GM21529 (cell line): ENCODE results near the gene BEST4.
"Not testable (repeated sequence)": the region's sequence is repeated elsewhere in the genome, so short reads cannot be mapped to it uniquely, and the experiment has no call there.

Experiments
- ATAC-seq: cut with Tn5 transposase; IDR thresholded peaks from one replicate; pipeline ENCODE4 v1.9.1; 2021; ENCODE audit not compliant: unreplicated experiment

BEST4 gene

DNA sequence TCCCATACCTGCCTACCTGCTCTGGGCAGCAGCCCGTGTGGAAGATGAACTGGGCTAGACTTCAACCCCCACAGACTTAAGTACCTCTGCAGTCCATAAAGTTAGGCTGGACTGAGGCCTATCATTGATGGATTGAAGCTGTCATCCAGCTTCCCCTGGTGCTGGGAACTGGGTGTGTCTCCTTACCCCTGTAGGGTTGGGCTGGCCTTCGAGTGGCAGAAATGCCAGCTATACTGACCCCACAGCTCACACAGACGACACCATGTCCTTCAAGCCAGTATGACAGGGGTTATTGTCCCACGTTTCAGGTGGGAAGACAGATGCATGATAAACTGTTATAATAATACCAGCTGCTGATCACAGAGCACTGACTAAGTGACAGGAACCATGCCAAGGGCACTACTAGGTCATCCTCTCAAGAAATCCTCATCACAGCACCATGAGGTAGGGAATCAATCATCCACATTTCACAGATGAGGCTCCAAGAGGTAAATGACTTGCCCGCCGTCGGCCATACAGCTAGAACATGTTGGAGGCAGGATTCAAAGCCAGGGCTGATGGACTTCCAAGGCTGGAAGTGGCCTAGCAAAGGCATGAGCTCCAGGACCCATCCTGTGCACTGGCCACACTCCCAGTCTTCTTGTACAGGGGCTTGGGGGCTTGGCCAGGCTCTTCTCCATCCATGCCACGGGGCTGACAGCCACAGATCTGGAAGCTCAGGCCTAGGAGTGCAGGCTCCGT is at the start of gene BEST4:
BEST4 (minus strand) TSS at position 51 of the 741 bp plus-strand sequence. CDS start 465 bp downstream, outside the sequence.
- no peak for ATAC-seq

DNA sequence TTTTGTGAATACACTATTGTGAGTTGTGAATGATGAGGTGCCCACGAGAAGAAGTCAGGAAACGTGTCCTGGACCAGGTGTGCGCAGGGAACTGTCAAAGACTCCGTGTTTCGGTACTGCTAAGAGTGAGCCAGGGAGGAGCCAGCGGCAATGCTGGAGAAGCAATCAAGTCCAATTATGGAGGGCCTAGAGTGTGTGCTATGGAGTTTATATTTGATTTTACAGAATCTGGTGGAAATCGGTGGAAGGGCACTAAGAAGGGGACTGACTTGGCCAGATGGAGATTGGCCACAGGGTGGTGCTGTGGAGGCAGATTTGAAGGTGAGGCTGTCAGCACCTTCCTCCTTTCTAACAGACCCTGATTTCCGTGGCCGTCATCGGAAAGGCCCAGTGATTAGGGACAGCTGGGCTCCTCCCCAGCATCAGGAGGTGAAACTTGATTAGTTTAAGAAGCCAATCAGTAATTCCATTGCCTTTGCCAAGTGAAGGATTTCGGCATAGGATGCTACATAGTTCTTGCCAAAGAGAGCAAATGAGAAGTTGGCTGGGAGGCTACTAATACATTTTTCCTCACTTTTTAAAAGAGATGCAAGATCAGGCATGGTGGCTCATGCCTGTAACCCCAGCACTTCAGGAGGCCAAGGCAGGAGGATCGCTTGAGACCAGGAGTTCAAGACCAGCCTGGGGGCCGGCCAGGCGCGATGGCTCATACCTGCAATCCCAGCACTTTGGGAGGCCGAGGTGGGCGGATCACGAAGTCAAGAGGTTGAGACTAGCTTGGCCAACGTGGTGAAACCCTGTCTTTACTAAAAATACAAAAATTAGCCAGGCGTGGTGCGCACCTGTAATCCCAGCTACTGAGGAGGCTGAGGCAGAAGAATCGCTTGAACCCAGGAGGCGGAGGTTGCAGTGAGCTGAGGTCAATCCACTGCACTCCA is 48.0 kb upstream of the BEST4 start:
- ATAC-seq: peak; percentile 72

DNA sequence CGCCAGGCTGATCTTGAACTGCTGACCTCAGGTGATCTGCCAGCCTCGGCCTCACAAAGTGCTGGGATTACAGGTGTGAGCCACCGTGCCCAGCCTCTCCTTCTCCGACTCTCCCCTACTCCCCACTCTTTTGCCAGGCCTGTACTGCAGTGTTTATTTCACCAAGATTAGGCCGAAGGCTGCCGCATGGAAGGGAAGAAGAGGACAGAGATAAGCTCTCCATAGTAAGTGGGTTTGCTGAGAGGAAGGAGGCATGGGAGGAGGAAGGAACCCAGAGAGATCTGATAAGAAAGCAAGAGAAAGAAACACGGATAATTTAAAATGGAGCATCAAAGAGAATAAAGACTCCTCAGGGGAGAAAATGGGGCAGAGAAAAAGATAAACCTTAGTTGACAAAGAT is 46.4 kb upstream of the BEST4 start:
- ATAC-seq: no peak

DNA sequence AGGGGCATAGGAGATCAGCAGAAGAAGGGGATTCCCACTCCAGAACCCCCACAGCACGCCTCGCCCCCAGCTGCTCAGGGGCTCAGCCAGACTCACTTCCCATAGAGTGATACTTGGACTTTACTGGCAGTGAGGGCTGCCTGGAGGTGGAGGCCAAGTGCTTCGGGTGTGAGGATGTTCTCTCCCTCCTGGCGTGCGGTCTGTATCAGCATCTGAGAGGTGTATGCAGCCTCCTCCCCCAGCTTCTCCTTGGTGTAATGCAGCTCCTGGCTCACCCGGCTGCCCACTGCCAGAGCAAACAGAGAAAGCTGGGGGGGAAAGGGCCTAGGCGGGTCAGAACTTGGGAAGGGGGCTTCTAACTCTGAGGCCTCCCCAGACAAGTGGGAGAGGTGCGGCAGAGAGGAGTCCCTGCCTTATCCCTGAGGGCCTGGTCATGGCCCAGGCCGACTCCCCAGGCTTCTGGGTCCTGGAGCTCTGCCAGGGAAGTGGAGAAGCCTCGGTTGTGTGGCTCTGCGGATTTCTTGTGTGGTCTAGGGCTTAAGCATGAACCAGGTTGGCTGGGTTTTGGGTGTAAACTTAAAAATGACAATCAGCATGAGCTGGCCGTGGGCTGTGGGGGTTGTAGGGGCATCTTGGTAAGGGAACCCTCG is 44.2 kb upstream of the BEST4 start:
- ATAC-seq: no peak

DNA sequence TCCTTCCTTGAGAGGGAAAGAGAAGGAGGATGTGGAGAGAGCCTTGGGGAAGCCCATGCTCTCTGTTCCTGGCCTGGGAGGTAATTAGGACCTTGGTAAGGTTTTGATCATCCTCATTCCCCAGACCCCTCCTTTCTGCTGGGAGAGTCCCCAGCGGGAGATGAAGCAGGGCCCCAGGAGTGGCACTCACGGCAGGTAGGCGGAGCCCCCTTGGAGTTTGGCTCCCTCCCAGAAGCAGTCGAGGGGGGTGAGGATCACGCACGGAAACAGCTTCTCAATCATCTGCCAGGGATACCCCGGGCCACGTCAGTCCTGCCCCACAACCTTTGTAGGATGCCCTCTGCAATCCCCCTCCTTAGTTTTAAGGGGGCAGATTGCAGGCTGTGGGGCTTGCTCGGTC is 43.5 kb upstream of the BEST4 start:
- no peak for ATAC-seq

DNA sequence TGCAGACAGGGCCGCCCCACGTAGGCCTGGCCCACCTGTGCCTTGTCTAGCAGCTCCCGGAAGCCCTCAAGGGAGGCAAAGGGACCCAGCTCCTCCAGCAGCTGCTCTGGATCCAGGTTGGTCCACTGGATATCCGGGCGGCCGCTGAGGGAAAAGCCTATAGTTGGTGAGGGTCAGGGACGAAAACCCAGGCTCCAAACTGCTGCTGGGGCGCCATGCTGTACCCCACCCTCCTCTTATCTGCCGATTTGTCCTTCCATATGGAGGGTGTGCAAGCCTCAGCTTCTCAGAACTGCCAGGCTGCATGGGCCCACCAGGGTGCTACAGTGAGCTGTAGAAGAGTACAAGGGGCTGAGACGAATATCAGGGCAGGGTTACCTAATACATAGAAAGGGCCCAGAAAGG is 42.9 kb upstream of the BEST4 start:
- no peak for ATAC-seq

DNA sequence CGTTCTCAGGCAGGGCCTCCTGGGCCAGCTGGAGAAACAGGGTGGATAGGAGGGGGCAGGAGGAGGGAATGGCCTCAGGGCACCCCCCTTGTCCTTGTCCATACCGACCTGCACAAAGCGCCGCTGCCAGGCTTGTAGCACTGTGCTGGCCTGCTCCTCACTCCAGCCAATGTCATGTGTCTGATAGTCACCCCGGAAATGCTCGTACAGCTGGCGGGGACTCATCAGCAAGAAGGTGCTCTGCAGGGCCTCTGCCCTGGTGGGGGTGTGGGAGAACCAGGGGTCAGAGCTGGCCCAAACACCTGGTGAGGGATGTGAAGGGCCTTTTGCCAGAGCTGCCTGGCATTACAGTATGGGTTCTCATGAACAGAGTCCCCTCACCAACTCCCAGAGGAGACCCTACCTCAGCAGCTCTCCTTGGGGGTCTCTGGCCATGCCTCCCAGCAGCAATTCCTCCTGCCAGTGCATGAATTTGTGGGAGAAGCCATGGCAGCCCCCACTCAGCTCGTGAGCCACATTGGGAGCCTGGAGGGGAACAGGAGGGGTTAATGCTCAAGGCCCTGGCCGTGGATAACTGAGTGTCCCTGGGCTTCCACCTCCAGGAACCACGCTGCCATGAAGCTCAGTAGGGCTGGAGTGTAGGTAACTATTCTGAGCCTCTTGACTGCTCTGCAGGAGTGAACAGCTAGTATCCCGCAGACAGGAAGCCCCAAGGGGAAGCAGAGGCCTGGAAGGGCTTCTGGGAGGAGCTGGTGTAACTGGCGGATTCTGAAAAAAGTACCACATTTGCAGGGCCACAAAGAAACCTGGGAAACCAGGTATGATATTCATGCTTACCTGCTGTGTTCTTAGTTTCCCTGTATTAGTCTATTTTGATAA is 41.8 kb upstream of the BEST4 start:
- no peak for ATAC-seq

DNA sequence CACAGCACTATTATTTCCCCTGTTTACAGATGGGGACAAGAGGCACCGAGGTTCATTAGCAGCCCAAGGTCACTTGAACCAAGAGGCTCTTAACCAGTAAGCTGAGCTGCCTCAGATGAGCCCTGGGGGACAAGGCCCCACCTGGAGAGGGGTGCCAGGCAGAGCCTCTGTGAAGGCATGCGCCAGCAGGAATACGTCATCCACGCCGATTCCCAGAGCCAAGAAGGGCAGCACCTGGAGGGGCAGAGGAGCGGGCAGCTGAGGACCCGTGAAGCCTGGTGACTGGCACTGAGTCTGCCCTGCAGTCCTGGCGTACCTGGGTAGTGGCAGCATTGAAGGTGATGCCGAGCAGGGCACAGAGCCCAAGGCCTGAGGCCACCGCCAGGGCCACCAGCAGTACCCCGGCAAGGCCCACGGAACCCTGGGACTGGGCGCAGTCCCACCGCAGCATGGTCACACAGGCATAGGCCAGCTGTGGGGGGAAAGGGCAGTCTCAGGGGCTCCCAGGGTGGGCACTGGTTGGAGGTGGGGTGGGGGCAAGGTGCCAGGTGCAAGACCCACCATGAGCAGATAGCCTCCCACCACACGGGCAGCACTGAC is 41.0 kb upstream of the BEST4 start:
- ATAC-seq: no peak

DNA sequence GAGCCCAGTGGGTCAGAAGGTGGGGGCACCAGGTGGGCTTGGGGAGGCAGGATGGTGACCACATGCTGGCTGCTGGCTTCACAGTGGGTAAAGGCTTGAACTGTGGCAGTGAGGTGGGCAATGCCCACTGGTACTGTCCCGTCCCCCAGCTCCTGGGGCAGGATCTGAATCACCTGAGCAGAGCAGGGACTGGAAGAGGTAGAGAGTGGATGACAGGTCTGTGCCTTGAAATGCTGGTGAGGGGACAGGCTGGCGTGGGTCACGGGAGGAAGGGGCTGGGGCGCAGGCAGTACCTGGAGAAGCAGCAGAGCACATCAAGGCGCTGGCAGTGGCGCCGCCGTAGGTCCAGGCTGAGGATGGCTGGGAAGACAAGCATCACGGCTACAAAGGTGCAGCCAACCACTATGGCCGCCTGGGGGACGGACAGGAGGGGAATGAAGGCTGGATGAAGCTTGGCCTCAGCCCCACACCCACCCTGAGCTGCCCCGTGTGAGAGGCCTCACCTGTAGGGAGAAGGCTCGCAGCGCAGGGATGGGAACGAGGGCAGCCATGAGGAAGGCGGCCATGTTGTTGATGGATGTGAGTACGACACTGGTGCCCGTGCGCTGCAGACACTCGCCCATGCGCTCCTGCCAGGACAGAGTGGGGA is 40.2 kb upstream of the BEST4 start:
- ATAC-seq: no peak

DNA sequence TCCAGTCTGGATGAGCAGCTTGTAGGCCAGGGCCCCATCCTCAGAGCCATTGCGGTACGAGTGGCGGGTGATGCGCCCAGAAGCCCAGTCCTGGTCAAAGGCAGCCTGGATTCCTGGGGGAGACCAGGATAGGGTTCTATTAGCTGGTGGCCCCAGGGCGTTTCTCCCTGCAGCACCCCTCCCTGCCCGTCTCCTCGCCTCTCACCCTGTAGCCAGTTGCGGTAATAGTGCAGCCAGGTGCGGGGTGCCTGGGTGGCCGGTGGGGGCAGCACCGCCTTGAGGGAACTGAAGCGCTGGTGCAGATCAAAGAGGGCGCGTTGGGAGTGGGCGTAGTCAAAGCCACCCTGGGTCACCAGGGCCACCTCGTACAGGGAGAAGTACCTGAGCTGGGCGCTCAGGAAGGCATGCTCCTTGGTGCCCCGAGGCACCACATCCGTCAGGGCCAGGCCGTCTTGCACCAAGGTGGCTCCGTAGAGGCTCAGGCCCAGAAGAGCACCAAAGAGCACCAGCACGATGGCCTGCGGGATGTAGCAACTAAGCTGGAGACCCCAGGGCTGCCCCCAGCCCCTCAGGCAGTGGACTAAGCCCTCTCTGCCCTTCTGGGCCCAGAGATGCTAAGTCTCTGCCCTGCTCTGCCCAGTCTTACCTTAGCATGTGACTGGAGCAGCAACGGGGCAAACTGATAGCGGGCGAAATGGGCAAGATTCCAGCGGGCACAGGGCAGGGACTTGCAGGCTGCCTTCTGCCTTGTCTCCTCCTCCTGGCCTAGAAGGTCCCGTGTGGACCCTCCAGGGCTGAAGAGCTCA is 39.4 kb upstream of the BEST4 start:
- ATAC-seq: no peak

DNA sequence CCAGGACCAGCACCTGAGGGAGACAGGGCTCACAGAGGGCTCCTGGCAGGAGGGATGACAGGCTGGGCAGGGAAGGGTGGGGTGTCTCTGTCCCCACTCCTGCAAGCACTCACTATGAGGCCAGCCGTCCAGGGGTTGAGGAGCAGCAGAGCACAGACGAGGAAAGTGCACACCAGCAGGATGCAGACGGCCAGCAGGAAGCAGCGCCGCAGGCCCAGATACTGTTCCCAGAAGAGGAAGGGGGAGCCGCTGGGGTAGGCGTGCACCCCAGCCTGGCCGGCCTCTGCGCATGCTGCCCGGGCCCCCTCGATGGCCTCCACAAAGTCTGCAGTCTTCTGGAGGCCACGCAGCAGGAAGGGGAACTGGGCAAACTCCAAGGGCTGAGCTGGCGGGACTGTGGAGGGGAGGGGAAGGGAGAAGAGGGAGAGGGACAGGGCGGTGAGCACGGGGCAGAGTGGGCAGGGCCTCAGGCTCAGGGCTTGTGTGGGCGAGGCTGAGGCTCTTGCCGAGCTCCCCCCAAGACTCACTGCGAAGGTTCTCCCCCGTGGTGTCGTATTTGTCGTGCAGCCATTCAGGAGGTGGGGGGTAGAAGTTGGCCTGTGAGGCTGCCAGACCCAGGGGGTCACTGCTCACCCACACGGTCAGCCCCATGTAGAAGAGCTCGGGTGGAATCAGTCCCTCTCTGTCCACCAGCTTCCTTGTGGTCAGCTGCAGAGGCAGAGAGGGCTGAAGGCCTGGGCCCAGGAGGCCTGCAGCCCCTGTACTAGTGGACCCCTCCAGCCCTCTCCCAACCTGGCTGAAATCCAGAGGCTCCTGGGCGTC is 38.6 kb upstream of the BEST4 start:
- ATAC-seq: no peak

DNA sequence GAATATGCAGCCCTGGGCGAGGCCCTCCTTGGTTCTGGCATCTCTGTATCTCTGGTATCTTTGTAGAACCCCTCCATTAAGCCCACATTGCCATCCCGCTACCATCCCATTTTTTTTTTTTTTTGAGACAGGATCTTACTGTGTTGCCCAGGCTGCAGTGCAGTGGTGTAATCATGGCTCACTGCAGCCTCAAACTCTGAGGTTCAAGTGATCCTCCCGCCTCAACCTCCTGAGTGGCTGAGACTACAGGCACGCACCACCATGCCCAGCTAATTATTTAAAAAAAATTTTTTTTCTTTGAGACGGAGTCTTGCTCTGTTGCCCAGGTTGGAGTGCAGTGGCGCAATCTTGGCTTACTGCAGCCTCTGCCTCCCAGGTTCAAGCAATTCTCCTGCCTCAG is 36.4 kb upstream of the BEST4 start:
- not testable (repeated sequence) for ATAC-seq

DNA sequence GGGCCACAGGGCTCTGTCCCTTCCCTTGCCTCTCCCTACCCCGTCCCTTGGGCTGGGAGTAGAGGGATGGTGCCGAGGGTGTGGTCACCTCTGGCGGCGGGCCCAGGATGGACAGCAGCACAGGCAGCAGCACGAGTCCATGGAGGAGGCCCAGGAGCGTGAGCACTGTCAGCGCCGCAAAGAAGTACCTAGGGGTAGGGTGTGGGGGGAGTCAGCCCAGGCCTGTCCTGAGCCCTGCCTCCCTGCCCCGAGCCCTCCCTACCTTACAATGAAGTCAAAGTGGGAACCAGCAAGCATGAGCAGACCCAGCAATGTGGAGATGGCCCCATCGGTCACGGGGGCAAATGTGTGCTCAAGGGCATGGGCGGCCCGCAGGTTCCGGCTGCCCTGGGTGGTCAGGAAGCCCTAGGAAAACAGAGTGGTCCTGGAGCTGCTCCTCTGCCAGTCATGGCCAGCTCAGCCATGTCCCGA is 35.0 kb upstream of the BEST4 start:
- ATAC-seq: no peak

DNA sequence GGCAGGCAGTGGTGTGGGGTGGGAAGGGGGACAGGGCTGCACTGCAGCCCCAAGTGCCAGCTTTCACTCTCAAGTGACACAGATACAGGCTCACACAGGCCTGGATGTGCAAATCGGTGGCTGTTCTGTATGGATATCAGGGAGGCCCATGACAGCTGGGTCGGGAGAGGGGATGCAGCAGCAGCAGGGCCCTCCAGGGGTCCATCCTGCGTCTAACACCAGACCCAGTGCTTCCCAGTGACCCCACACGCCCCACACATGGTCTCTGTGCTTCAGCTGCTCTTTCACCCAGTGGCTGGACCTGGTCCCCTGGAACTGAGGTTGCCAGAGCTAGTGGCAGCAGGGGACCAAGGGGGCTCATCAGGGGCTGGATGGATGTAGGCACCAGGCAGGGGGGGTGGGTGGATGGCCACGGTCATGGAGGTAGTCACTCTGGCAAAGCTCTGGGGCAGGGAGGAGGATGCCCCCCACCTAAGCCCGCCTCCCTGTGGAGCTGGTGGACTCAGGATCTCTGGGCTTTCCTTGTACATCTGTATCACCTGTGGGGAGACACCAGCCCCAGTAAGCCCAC is 34.2 kb upstream of the BEST4 start:
- no peak for ATAC-seq

DNA sequence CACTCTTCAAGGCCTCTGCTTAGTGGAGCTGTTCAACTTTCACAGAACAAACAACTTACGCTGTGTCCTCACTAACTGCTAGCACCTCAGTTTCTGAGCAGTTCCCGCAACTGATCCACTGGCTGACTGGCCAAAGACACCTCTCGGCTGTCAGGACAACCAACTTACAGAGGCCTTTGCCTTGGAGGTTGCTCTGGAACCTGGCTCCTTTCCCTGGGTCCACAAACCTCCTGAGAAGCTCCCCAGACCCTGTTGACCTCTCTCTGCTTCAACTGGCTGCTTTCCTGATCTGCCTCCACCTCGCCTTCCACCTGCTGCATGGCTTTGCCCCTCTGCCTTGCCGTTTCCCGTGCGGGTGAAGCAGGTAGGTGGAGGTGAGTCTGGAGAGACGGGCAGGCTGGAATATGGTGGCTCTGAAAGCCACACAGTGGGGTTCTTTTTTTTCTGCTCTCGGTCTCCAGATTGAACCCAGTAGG is 33.3 kb upstream of the BEST4 start:
- ATAC-seq: no peak

DNA sequence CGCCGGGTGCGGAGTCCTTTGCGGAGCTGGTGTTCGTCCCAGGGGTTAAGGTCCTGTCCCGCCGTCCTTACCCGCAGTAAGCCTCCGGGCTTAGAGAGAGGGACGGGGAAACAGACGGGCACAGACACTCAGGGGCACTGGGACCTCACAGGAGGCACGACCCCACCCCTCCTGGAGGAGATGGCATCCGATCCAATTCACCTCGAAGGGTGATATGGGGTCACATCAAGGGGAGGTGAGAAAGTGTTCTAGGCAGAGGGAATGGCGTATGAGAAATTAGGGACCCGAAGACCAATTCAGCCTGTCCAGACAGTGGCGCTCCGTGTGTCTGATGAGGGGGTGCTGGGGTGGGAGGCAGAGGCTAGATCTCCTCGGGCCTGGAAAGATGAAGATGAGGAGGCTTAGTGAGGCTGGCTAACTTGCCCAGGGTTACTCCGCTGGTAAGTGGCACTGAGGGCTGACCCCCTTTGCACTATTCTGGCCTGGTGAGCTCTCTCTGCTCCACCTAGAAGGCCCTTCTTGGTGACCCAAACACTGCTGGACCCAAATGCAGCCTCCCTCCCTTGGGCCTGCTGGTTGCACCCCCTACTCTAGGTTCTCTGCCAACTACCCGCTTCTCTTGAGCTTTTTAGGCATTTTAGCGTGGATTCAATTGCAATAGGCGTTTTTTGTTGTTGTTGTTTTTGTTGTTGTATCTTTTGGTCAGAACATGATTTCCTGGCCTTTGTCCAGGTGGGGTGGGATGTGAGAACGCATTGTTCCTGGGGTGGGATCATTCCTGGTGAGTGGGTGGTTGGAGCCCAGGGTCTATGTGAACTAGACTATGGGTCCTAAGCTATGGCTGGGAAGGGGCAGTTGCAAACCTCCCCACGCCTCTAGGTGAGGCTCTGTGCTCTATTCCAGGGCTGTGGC is 32.6 kb upstream of the BEST4 start:
- ATAC-seq: no peak
